Small intestine (tissue), 7 donors: ENCODE results near the gene NKIRAS2. TPM values are rescaled to one million over a fixed set of nuclear protein-coding genes. Genes with fewer than 3 reads are reported as not detected.
A peak's percentile ranks its signal among the peaks of the same experiment; 100 is the strongest.

Experiments
- DNase-seq, 2 donors: peaks; one replicate each; pipeline versions ENCODE4 v3.0.0 to v3.0.0-alpha.2; 2013
- FAIRE-seq: peaks from 2 replicates; lab custom pipeline; 2012; peaks lifted over from hg19 to GRCh38; lab: Jason Lieb, UNC
- H3K27ac ChIP-seq, 3 donors: one replicate each; pipeline ENCODE4 v1.5.1; 2013; ENCODE audit warnings: low read length in 2 of 3, mild to moderate bottlenecking in 2 of 3, control low read depth in 1 of 3, inconsistent platforms in 1 of 3, low read depth in 1 of 3, moderate library complexity in 1 of 3
- H3K27me3 ChIP-seq, 3 donors: one replicate each; pipeline ENCODE4 v1.6.1; 2013; ENCODE audit warnings: low read length in 3 of 3, inconsistent platforms in 1 of 3; ENCODE audit not compliant: control insufficient read depth in 3 of 3, insufficient read depth in 3 of 3
- H3K36me3 ChIP-seq, 3 donors: one replicate each; pipeline ENCODE4 v1.6.1; 2013; ENCODE audit warnings: low read length in 3 of 3, inconsistent platforms in 1 of 3, low read depth in 1 of 3, mild to moderate bottlenecking in 1 of 3, moderate library complexity in 1 of 3; ENCODE audit not compliant: control insufficient read depth in 3 of 3, insufficient read depth in 2 of 3
- H3K4me1 ChIP-seq, 3 donors: one replicate each; pipeline ENCODE4 v1.6.1; 2013; ENCODE audit warnings: low read length in 2 of 3, inconsistent platforms in 1 of 3, low read depth in 1 of 3, mild to moderate bottlenecking in 1 of 3, moderate library complexity in 1 of 3; ENCODE audit not compliant: control insufficient read depth in 3 of 3, insufficient read depth in 2 of 3
- H3K4me3 ChIP-seq, 3 donors: one replicate each; pipeline ENCODE4 v1.5.1; 2013; ENCODE audit warnings: low read length in 3 of 3, control low read depth in 1 of 3, inconsistent platforms in 1 of 3, low read depth in 1 of 3, mild to moderate bottlenecking in 1 of 3, moderate library complexity in 1 of 3
- H3K9me3 ChIP-seq, 2 donors: one replicate each; pipeline ENCODE4 v1.6.1; 2013; ENCODE audit warnings: low read depth in 1 of 2, low read length in 1 of 2; ENCODE audit not compliant: control insufficient read depth in 2 of 2, insufficient read depth in 1 of 2
- WGBS, 3 donors: extraction: QIAGEN DNeasy Blood & Tissue Kit; methylation state at CpG; one replicate each; pipeline ENCODE4 v1.1.7; 2013; 5-methylcytosine and 5-hydroxymethylcytosine counted together
- polyA plus RNA-seq, 4 donors: library from polyadenylated mRNA; stranded (reverse) in 3 of 4; unstranded in 1 of 4; fragments of 200-250 nt in 3 of 4; fragments of 120-200 nt in 1 of 4; gene quantifications; one replicate each; pipeline versions ENCODE4 v1.2.1 to v1.2.3, GENCODE V29; 2013
- donor health status: healthy with polysubstance abuse.
- donor health status: control.
- donor health status: control.
- donor health status: Bipolar disorder and iron deficiency.
- donor health status: healthy.

Gene NKIRAS2
- polyA plus RNA-seq, 4 donors = 21.1 to 38.8 (median 26.1) TPM

- DNase-seq (no peak), FAIRE-seq (no peak)
- H3K27me3 ChIP-seq = peaks cover 3 to 34% (median 5%) of the 10 kb centered on the region in 3 donors
- H3K4me3 ChIP-seq = no peak overlapping the region
- no peak overlapping the region for H3K27ac ChIP-seq
- 82 to 92% (median 87%) methylated on average over 3 of the region's 3 CpGs for WGBS, 3 donors
- H3K36me3 ChIP-seq = no peaks in the 10 kb centered on the region
- peaks cover 0 to 16% (median 0%) of the 10 kb centered on the region in 3 donors for H3K4me1 ChIP-seq
- H3K9me3 ChIP-seq = no peaks in the 10 kb centered on the region
Measured at GRCh38 chr17:42068979-42069378, 49.1 kb downstream of the NKIRAS2 start.

- DNase-seq = no peak
- Histone ChIP-seq H3K4me1 (peaks cover 0 to 16% (median 0%) of the 10 kb centered on the region in 3 donors), H3K36me3 (no peaks in the 10 kb centered on the region), H3K27ac (no peak overlapping the region), H3K9me3 (no peaks in the 10 kb centered on the region), H3K27me3 (peaks cover 3 to 35% (median 5%) of the 10 kb centered on the region in 3 donors), H3K4me3 (no peak overlapping the region)
- no peak for FAIRE-seq
- 22 to 28% (median 24%) methylated on average over 3 of the region's 3 CpGs for WGBS, 3 donors
Measured at GRCh38 chr17:42071810-42072209, 51.9 kb downstream of the NKIRAS2 start.

GRCh38 chr17:42072323-42073187, 52.7 kb downstream of the NKIRAS2 start:
- no peaks in the 10 kb centered on the region for H3K9me3 ChIP-seq
- H3K27me3 ChIP-seq = peaks cover 3 to 35% (median 5%) of the 10 kb centered on the region in 3 donors
- 9 to 15% (median 14%) methylated on average over 41 to 67 of the region's 67 CpGs for WGBS, 3 donors
- H3K4me3 ChIP-seq = peak overlapping the region in 1 of 3 donors; percentile 27
- peak in 1 of 2 donors; percentile 38 for DNase-seq
- FAIRE-seq = no peak
- peaks cover 0 to 13% (median 0%) of the 10 kb centered on the region in 3 donors for H3K4me1 ChIP-seq
- no peak overlapping the region for H3K27ac ChIP-seq
- no peaks in the 10 kb centered on the region for H3K36me3 ChIP-seq

Other genes with a start within 250 kb of the NKIRAS2 start
- gene JUP, start 233.4 kb upstream of the NKIRAS2 start, polyA plus RNA-seq = 100 to 1,000 TPM; 122 to 316 (median 270) TPM
- 10 to 100 TPM in 2 of 4 donors, 1 to 10 TPM in 2; 6.5 to 19.1 (median 11.2) TPM for gene P3H4, start 208.1 kb upstream of the NKIRAS2 start, polyA plus RNA-seq
- 10 to 100 TPM in 2 of 4 donors, 1 to 10 TPM in 1, under 1 TPM in 1; 0.67 to 39.7 (median 8.7) TPM for gene FKBP10, start 207.1 kb upstream of the NKIRAS2 start, polyA plus RNA-seq
- 10 to 100 TPM; 10.5 to 36.0 (median 27.9) TPM for gene NT5C3B, start 183.9 kb upstream of the NKIRAS2 start, polyA plus RNA-seq
- gene KLHL10, start 182.3 kb upstream of the NKIRAS2 start, polyA plus RNA-seq = under 1 TPM in 1 of 4 donors, not detected in 3; 0.15 TPM
- gene KLHL11, start 154.7 kb upstream of the NKIRAS2 start, polyA plus RNA-seq = 1 to 10 TPM in 2 of 4 donors, not detected in 2; 1.7 to 5.1 TPM
- 10 to 100 TPM; 44.0 to 84.9 (median 54.4) TPM for gene ACLY, start 101.1 kb upstream of the NKIRAS2 start, polyA plus RNA-seq
- under 1 TPM in 2 of 4 donors, not detected in 2; 0.28 to 0.50 TPM for gene ODAD4, start 89.5 kb upstream of the NKIRAS2 start, polyA plus RNA-seq
- 10 to 100 TPM; 13.2 to 38.9 (median 28.4) TPM for gene CNP, start 53.3 kb upstream of the NKIRAS2 start, polyA plus RNA-seq
- gene DNAJC7, start 2.7 kb upstream of the NKIRAS2 start, polyA plus RNA-seq = 10 to 100 TPM; 70.0 to 91.2 (median 74.7) TPM
- gene C17orf113, start 30.5 kb downstream of the NKIRAS2 start, polyA plus RNA-seq = 1 to 10 TPM in 1 of 4 donors, under 1 TPM in 3; 0.22 to 3.4 (median 0.52) TPM
- gene ZNF385C, start 78.4 kb downstream of the NKIRAS2 start, polyA plus RNA-seq = 1 to 10 TPM in 1 of 4 donors, under 1 TPM in 1, not detected in 2; 0.31 to 2.3 TPM
- 10 to 100 TPM; 11.4 to 33.8 (median 13.7) TPM for gene DHX58, start 92.6 kb downstream of the NKIRAS2 start, polyA plus RNA-seq
- gene KAT2A, start 101.3 kb downstream of the NKIRAS2 start, polyA plus RNA-seq = 10 to 100 TPM in 3 of 4 donors, 1 to 10 TPM in 1; 8.6 to 40.1 (median 26.2) TPM
- under 1 TPM in 2 of 4 donors, not detected in 2; 0.04 to 0.37 TPM for gene HSPB9, start 102.7 kb downstream of the NKIRAS2 start, polyA plus RNA-seq
- gene RAB5C, start 134.9 kb downstream of the NKIRAS2 start, polyA plus RNA-seq = 100 to 1,000 TPM; 177 to 211 (median 199) TPM
- gene KCNH4, start 161.1 kb downstream of the NKIRAS2 start, polyA plus RNA-seq = under 1 TPM in 2 of 4 donors, not detected in 2; 0.18 to 0.22 TPM
- not detected for gene HCRT, start 165.4 kb downstream of the NKIRAS2 start, polyA plus RNA-seq
- 10 to 100 TPM; 10.5 to 35.1 (median 20.3) TPM for gene GHDC, start 174.4 kb downstream of the NKIRAS2 start, polyA plus RNA-seq